LNCaP clone FGC (cell line): ENCODE results near the gene CSDE1.

Experiments used
- DNase-seq: peaks from one replicate; pipeline ENCODE4 v3.0.0-alpha.2; 2011; ENCODE audit warnings: low read depth
- H3K4me3 ChIP-seq: 2 replicates; pipeline ENCODE4 v1.5.1; 2011; ENCODE audit warnings: mild to moderate bottlenecking, low read depth, low read length, control low read depth
- TF ChIP-seq, protein P1 (sequence below): IDR thresholded peaks from 2 replicates; pipeline ENCODE4 v1.5.1; 2012; ENCODE audit warnings: mild to moderate bottlenecking; ENCODE audit not compliant: control insufficient read depth, insufficient read depth; ENCODE audit errors: extremely low read depth

The CSDE1 gene

GRCh38 chr1:114716304-114717170 is 41.2 kb downstream of the CSDE1 start, which contains the start of gene NRAS:
Gene NRAS (minus strand): TSS chr1:114716771. CDS start chr1:114716160, 611 bp downstream.
- TF ChIP-seq, protein P1, sequence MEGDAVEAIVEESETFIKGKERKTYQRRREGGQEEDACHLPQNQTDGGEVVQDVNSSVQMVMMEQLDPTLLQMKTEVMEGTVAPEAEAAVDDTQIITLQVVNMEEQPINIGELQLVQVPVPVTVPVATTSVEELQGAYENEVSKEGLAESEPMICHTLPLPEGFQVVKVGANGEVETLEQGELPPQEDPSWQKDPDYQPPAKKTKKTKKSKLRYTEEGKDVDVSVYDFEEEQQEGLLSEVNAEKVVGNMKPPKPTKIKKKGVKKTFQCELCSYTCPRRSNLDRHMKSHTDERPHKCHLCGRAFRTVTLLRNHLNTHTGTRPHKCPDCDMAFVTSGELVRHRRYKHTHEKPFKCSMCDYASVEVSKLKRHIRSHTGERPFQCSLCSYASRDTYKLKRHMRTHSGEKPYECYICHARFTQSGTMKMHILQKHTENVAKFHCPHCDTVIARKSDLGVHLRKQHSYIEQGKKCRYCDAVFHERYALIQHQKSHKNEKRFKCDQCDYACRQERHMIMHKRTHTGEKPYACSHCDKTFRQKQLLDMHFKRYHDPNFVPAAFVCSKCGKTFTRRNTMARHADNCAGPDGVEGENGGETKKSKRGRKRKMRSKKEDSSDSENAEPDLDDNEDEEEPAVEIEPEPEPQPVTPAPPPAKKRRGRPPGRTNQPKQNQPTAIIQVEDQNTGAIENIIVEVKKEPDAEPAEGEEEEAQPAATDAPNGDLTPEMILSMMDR = no peak
- H3K4me3 ChIP-seq = peak within 1 kb of the TSS; percentile 93

GRCh38 chr1:114715952-114716303 is 41.9 kb downstream of the CSDE1 start:
- no peak for DNase-seq
- peak overlapping the region; percentile 93 for H3K4me3 ChIP-seq
- TF ChIP-seq, protein P1 = no peak

More at GRCh38 chr1:114716304-114717170, 41.2 kb downstream of the CSDE1 start, which contains the start of gene NRAS:
- peak; percentile 57 for DNase-seq

GRCh38 chr1:114712977-114713376 is 44.8 kb downstream of the CSDE1 start:
- DNase-seq = no peak
- TF ChIP-seq, protein P1 = no peak
- no peak overlapping the region for H3K4me3 ChIP-seq

DNA sequence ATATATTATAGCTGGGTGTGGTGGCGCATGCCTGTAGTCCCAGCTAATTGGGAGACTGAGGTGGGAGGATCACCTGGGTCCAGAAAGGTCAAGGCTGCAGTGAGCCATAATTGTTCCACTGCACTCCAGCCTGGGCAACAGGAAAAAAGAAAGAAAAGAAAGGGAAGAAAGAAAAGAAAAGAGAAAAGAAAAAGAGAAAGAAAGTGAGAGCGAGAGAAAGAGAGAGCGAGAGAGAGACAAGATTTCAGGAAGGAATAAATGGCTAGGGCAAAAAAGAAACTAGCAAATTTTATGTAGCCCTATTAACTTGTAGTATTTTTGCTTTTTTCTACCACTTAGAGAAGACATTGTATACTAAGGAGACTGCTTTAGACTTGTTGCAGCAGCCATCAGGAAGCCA is 47.4 kb downstream of the CSDE1 start:
- TF ChIP-seq, protein P1 = no peak
- H3K4me3 ChIP-seq = no peak overlapping the region
- no peak for DNase-seq

- TF ChIP-seq, protein P1 = no peak
- DNase-seq = no peak
- H3K4me3 ChIP-seq = no peak overlapping the region
These were observed 50.2 kb downstream of the CSDE1 start for GRCh38 chr1:114707604-114708003.

GRCh38 chr1:114703242-114703641 is 54.5 kb downstream of the CSDE1 start:
- no peak for DNase-seq
- no peak overlapping the region for H3K4me3 ChIP-seq
- TF ChIP-seq, protein P1 = no peak
